Type B pancreatic cell (in vitro differentiated cells): ENCODE results near the gene TMEM156. TPM values are rescaled to one million over a fixed set of nuclear protein-coding genes. Genes with fewer than 3 reads are reported as not detected.
"Not testable (repeated sequence)": the region's sequence is repeated elsewhere in the genome, so short reads cannot be mapped to it uniquely, and the experiment has no call there.

Source experiments
- DNase-seq: peaks from one replicate; pipeline ENCODE4 v3.0.0; 2021; ENCODE audit warnings: mixed read lengths; ENCODE audit not compliant: unreplicated experiment; ENCODE audit errors: extremely low spot score
- H3K27ac Mint-ChIP-seq: 2 replicates; pipeline ENCODE4 v1.8.0; 2021; ENCODE audit warnings: mild to moderate bottlenecking, mixed read lengths
- H3K27me3 Mint-ChIP-seq: 2 replicates; pipeline ENCODE4 v1.8.0; 2021; ENCODE audit warnings: mixed read lengths
- H3K36me3 Mint-ChIP-seq: 2 replicates; pipeline ENCODE4 v1.8.0; 2021; ENCODE audit warnings: mixed read lengths
- H3K4me1 Mint-ChIP-seq: one replicate; pipeline ENCODE4 v1.8.0; 2021; ENCODE audit warnings: mixed read lengths; ENCODE audit not compliant: unreplicated experiment
- H3K4me3 Mint-ChIP-seq: 2 replicates; pipeline ENCODE4 v1.8.0; 2021; ENCODE audit warnings: mild to moderate bottlenecking, mixed read lengths
- H3K9me3 Mint-ChIP-seq: 2 replicates; pipeline ENCODE4 v1.8.0; 2021; ENCODE audit warnings: mixed read lengths
- total RNA-seq: library from RNA; stranded (reverse); gene quantifications from 2 replicates; pipeline ENCODE4 v1.2.1, GENCODE V29; 2021; ENCODE audit warnings: low replicate concordance
- TF ChIP-seq, protein P1 (sequence below): fragments of 200-600 bp; sonication (generic); conservative IDR thresholded peaks from 2 replicates; pipeline ENCODE4 v1.5.0; 2021; ENCODE audit warnings: antibody characterized with exemption, mild to moderate bottlenecking

The TMEM156 gene
- total RNA-seq, 1 donor from 2014 or later, result not detected

DNA sequence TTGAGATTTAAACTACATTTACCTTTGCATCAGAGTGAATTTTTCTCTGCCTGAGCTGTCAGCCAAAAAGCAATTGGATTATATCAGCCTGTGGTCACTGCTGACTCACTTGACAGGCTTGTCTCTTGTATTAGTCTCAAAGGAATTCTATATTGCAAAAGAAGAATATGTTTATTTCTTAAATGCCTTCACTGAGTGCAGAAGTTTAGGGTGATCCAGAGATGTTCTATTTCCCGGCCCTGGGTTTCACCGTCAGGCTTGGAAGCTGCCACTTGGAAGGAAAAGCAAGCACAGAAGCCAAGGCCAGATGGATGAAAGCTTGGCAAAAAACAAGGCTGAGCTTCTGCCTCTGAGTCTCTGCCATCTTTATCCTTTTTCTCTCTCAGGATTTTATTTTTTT is 83.7 kb downstream of the TMEM156 start:
- Mint-ChIP-seq H3K4me1 (peaks cover 11% of the 10 kb centered on the region), H3K27me3 (peaks cover 9% of the 10 kb centered on the region), H3K4me3 (no peak overlapping the region), H3K36me3 (peaks cover 2% of the 10 kb centered on the region), H3K27ac (no peak overlapping the region), H3K9me3 (no peaks in the 10 kb centered on the region)
- TF ChIP-seq, protein P1, sequence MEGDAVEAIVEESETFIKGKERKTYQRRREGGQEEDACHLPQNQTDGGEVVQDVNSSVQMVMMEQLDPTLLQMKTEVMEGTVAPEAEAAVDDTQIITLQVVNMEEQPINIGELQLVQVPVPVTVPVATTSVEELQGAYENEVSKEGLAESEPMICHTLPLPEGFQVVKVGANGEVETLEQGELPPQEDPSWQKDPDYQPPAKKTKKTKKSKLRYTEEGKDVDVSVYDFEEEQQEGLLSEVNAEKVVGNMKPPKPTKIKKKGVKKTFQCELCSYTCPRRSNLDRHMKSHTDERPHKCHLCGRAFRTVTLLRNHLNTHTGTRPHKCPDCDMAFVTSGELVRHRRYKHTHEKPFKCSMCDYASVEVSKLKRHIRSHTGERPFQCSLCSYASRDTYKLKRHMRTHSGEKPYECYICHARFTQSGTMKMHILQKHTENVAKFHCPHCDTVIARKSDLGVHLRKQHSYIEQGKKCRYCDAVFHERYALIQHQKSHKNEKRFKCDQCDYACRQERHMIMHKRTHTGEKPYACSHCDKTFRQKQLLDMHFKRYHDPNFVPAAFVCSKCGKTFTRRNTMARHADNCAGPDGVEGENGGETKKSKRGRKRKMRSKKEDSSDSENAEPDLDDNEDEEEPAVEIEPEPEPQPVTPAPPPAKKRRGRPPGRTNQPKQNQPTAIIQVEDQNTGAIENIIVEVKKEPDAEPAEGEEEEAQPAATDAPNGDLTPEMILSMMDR, result no peak
- DNase-seq, result no peak

GRCh38 chr4:38946919-38947318 is 85.3 kb downstream of the TMEM156 start:
- H3K27me3 Mint-ChIP-seq, result no peaks in the 10 kb centered on the region
- no peak for DNase-seq
- H3K27ac Mint-ChIP-seq, result no peak overlapping the region
- TF ChIP-seq, protein P1, result no peak
- H3K4me1 Mint-ChIP-seq, result peaks cover 11% of the 10 kb centered on the region
- no peaks in the 10 kb centered on the region for H3K9me3 Mint-ChIP-seq
- no peak overlapping the region for H3K4me3 Mint-ChIP-seq
- peaks cover 10% of the 10 kb centered on the region for H3K36me3 Mint-ChIP-seq

GRCh38 chr4:38944440-38944839 is 87.8 kb downstream of the TMEM156 start:
- Mint-ChIP-seq H3K9me3 (no peaks in the 10 kb centered on the region), H3K4me3 (no peak overlapping the region), H3K36me3 (peaks cover 14% of the 10 kb centered on the region), H3K27ac (no peak overlapping the region), H3K4me1 (peaks cover 3% of the 10 kb centered on the region), H3K27me3 (no peaks in the 10 kb centered on the region)
- TF ChIP-seq, protein P1, result no peak
- no peak for DNase-seq

GRCh38 chr4:38943343-38943742 is 88.9 kb downstream of the TMEM156 start:
- Mint-ChIP-seq H3K27ac (no peak overlapping the region), H3K4me3 (no peak overlapping the region), H3K4me1 (no peaks in the 10 kb centered on the region), H3K36me3 (peaks cover 17% of the 10 kb centered on the region), H3K27me3 (no peaks in the 10 kb centered on the region), H3K9me3 (no peaks in the 10 kb centered on the region)
- TF ChIP-seq, protein P1, result no peak
- DNase-seq, result no peak

DNA sequence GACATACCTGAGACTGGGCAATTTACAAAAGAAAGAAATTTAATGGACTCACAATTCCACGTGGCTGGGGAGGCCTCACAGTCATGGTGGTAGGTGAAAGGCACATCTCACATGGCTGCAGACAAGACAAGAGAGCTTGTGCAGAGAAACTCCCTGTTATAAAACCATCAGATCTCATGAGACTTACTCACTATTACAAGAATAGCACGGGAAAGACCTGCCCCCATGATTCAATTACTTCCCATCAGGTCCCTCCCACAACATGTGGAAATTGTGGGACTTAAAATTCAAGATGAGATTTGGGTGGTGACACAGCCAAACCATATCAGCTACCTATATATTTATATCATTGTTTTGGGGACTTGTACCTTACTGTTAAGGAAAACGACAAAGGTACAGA is 90.3 kb downstream of the TMEM156 start:
- DNase-seq, H3K9me3 Mint-ChIP-seq, H3K4me1 Mint-ChIP-seq, H3K4me3 Mint-ChIP-seq, H3K27ac Mint-ChIP-seq, H3K27me3 Mint-ChIP-seq: not testable (repeated sequence)
- peaks cover 20% of the 10 kb centered on the region for H3K36me3 Mint-ChIP-seq

DNA sequence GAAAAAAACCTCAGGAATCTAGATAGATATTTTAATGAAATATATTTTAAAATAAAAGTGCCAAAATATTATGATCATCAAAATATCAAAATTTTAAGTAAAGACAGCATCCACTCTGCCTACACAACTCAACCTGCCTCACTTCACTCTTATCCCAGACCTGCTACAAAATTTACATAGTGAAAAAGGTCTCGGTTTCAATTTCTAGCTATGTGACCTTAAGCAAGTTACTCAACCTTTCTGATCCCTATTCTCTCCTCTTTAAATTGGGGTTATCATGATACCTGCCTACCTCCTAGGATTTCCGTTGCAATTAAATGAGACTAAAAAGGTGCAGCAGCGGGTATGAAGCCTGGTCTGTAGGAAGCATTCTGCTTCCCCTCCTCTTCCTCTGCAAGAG is 91.7 kb downstream of the TMEM156 start:
- Mint-ChIP-seq H3K4me1 (no peaks in the 10 kb centered on the region), H3K36me3 (peaks cover 23% of the 10 kb centered on the region), H3K4me3 (no peak overlapping the region), H3K27ac (no peak overlapping the region), H3K27me3 (no peaks in the 10 kb centered on the region), H3K9me3 (no peaks in the 10 kb centered on the region)
- TF ChIP-seq, protein P1, result no peak
- DNase-seq, result no peak
